Daoy (cell line): Measurements from ENCODE around the gene RAB24. TPM values are rescaled to one million over a fixed set of nuclear protein-coding genes. Genes with fewer than 3 reads are reported as not detected.
"Not testable (repeated sequence)": the region's sequence is repeated elsewhere in the genome, so short reads cannot be mapped to it uniquely, and the experiment has no call there.

Experiments
- DNase-seq: peaks from one replicate; pipeline ENCODE4 v3.0.0-alpha.2; 2015; ENCODE audit warnings: low read depth
- total RNA-seq: library from RNA; depleted of rRNA; stranded (reverse); fragments of >200 nt; shearing (Covaris generic); gene quantifications from 2 replicates; pipeline ENCODE4 v1.2.3, GENCODE V29; 2014

Gene RAB24
- total RNA-seq, 1 experiment from 2014 or later = 16.6 TPM

GRCh38 chr5:177296581-177296980 is 6.9 kb downstream of the RAB24 start:
- no peak for DNase-seq

GRCh38 chr5:177295924-177296323 is 7.6 kb downstream of the RAB24 start:
- DNase-seq = no peak

GRCh38 chr5:177294632-177295031 is 8.9 kb downstream of the RAB24 start:
- DNase-seq = no peak

DNA sequence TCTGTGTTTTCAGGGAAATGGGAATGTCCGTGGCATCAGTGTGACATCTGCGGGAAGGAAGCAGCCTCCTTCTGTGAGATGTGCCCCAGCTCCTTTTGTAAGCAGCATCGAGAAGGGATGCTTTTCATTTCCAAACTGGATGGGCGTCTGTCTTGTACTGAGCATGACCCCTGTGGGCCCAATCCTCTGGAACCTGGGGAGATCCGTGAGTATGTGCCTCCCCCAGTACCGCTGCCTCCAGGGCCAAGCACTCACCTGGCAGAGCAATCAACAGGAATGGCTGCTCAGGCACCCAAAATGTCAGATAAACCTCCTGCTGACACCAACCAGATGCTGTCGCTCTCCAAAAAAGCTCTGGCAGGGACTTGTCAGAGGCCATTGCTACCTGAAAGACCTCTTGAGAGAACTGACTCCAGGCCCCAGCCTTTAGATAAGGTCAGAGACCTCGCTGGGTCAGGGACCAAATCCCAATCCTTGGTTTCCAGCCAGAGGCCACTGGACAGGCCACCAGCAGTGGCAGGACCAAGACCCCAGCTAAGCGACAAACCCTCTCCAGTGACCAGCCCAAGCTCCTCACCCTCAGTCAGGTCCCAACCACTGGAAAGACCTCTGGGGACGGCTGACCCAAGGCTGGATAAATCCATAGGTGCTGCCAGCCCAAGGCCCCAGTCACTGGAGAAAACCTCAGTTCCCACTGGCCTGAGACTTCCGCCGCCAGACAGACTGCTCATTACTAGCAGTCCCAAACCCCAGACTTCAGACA is 9.5 kb downstream of the RAB24 start:
- DNase-seq = no peak

DNA sequence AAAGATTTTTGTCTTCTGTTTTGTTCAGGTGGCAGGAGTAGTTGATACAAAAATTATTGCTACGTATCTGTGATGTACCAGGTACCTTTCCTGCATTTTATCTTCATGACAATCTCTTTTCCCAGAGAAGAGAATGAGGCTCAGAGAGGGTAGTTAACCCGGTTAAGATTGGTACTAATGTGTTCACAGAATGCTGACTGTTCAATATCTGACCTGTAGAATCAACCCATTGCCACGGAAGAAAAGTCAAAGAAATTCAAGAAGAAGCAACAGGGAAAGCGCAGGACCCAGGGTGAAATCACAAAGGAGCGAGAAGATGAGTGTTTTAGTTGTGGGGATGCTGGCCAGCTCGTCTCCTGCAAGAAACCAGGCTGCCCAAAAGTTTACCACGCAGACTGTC is 11.8 kb downstream of the RAB24 start:
- DNase-seq = no peak

- DNase-seq = no peak
Measured at GRCh38 chr5:177290816-177291596, 12.5 kb downstream of the RAB24 start.

- DNase-seq = no peak
Measured at GRCh38 chr5:177288191-177288590, 15.3 kb downstream of the RAB24 start.

DNA sequence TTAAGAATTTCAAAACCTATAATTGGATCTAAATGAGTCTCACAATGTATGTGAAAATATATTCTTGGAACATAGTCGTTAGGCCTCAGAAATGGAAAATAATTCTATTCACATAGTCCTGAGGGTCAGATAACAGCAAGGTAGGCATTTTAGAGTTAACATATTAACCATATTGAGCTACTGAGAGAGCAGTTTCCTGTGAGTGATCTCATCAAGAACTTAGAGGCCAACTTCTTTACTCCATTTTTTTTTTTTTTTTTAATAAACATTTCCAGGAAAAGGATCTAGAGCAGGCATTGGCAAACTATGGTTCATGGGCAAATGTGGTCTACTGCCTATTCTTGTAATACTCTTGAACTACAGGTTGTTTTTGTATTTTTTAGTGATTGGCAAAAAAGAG is 26.6 kb downstream of the RAB24 start:
- no peak for DNase-seq

- no peak for DNase-seq
Measured at GRCh38 chr5:177275883-177276282, 27.6 kb downstream of the RAB24 start.

DNA sequence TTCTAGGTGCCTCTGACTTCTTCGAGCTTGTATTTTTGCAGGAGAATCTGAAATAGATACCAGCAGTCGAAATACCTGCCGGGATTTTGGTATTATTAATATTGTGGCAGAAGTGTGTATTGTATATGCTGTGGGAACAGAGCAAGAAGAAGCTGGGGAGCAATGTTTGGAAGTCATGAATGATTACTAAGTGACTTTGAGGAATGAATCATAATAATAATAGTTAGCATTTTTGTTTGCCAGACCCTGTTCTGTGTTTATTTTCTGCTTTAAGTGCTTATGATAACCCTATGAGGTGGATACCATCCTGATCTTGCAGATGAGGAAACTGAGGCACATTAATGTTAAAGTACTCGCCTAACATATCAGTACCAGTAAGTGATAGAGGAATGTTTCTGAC is 32.4 kb downstream of the RAB24 start:
- DNase-seq = no peak

GRCh38 chr5:177270653-177271052 is 32.9 kb downstream of the RAB24 start:
- no peak for DNase-seq

- no peak for DNase-seq
Measured at GRCh38 chr5:177269976-177270375, 33.5 kb downstream of the RAB24 start.

DNA sequence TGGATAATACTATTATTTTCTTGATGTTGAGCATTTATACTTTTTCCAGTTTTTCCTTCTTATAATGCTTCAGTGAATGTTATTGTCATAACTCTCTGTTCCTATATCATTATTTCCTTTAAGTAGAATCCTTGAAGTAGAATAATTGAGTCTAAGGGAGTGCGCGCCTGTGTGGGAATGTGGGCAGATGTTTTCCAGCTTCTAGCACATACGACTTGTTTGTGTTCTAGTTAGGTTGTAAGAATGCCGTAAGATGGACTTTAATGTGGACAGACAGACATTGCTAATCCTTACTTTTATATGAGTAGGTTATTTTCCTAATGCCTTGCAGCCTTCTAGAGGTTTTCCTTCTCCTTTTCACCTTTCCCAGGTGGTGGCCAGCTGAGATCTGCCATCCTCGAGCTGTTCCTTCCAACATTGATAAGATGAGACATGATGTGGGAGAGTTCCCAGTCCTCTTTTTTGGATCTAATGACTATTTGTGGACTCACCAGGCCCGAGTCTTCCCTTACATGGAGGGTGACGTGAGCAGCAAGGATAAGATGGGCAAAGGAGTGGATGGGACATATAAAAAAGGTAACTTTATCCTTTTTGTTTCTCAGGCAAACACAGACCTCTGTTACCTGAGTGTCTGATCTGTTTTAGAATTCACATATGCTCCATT is 34.2 kb downstream of the RAB24 start:
- no peak for DNase-seq

DNA sequence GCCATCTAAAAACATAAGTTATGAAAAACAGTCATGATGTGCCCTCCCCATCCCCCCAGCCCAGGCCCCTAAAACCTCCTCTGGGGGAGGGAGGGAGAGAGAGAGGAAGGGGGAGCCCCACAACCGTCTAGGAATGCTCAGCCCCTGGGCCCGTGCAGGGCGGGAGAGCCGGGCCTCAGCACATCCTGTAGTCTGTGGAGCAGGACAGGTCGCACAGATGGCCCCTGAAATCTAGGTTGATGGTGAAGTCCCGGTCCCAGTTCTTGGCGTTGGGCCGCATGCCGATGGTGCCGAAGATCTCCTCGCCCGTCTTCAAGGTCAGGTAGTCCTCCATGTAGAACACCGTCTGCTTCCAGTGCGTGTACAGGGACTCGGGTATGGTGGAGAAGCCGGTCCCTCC is 38.1 kb downstream of the RAB24 start:
- no peak for DNase-seq

- no peak for DNase-seq
Measured at GRCh38 chr5:177264178-177264577, 39.3 kb downstream of the RAB24 start.

- DNase-seq = no peak
Measured at GRCh38 chr5:177261510-177261909, 42.0 kb downstream of the RAB24 start.

DNA sequence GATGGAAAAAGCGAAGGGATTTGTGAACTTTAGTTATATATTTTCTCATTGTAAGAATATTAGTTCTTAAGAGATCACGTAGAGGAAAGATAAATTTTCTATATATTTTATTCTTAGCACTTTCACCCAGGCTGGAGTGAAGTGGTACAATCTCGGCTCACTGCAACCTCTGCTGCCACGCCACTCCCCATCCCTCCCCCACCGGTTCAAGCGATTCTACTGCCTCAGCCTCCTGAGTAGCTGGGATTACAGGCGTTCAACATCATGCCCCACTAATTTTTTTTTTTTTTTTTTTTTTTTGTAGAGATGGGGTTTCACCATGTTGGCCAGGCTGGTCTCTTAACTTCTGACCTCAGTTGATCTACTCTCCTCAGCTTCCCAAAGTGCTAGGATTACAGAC is 42.6 kb downstream of the RAB24 start:
- DNase-seq = no peak

GRCh38 chr5:177258711-177259110 is 44.8 kb downstream of the RAB24 start:
- not testable (repeated sequence) for DNase-seq

DNA sequence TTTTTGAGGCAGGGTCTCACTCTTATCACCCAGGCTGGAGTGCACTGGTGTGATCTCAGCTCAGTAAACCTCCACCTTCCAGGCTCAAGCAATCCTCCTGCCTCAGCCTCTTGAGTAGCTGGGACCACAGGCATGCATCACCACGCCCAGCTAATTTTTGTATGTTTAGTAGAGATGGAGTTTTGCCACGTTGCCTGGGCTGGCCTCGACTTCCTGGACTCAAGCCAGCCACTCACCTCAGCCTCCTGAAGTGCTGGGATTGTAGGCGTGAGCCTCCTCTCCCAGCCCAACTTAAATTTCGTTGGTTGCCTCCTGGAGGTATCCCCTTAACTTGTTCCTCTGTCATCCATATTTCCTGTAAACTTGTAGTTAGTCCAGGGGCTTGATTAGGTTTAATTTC is 47.2 kb downstream of the RAB24 start:
- peak; percentile 53 for DNase-seq

DNA sequence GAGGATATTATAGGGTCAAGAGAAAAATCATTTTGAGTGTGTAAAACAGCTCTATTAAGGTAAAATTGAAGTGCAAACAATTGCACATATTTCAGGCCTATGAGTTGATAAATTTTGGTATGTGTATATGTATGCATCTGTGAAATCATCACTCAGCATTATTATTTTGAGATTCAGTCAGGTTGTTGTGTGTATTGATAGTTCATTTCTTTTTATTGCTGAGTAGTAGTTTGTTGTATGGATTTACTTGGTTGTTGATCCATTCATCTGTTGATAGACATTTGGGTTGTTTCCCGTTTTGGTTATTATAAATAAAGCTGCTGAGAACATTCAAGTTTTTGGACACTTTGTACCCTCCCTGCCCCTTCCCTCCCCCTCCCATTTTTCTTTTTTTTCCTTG is 50.3 kb downstream of the RAB24 start:
- DNase-seq = no peak
